Subcutaneous adipose tissue (tissue), 4 donors: ENCODE results near the gene DPP10. TPM values are rescaled to one million over a fixed set of nuclear protein-coding genes. Genes with fewer than 3 reads are reported as not detected.

Experiments used
- CTCF ChIP-seq: fragments of 450-650 bp; IDR thresholded peaks from one replicate; pipeline ENCODE4 v1.5.1; 2016; ENCODE audit warnings: low read depth, mild to moderate bottlenecking, control low read depth, antibody characterized with exemption, moderate library complexity
- total RNA-seq, 4 donors: library from RNA; depleted of rRNA; stranded (reverse); fragments of >200 nt; gene quantifications; one replicate each; pipeline ENCODE4 v1.1.0, GENCODE V29; 2016

DPP10 gene
- total RNA-seq, 4 donors from 2014 or later: 0.94 TPM; not detected in 3

GRCh38 chr2:115652652-115653051 lies 1210.2 kb downstream of the DPP10 start:
- TF ChIP-seq CTCF: no peak

- TF ChIP-seq CTCF: no peak
These were observed 1211.9 kb downstream of the DPP10 start for GRCh38 chr2:115654362-115654761.

- TF ChIP-seq CTCF: no peak
These were observed 1235.7 kb downstream of the DPP10 start for GRCh38 chr2:115678129-115678528.

- no peak for TF ChIP-seq CTCF
These were observed 1241.9 kb downstream of the DPP10 start for GRCh38 chr2:115684345-115684744.

- TF ChIP-seq CTCF: no peak
These were observed 1249.0 kb downstream of the DPP10 start for GRCh38 chr2:115691409-115691808.

- TF ChIP-seq CTCF: no peak
These were observed 1252.2 kb downstream of the DPP10 start for GRCh38 chr2:115694651-115695050.

GRCh38 chr2:115733190-115733775 lies 1290.8 kb downstream of the DPP10 start:
- no peak for TF ChIP-seq CTCF
